NCI-H2196 (cell line): ENCODE data around the gene ERCC5.

Source experiments
- DNase-seq: peaks from one replicate; lab custom pipeline; 2025; ENCODE audit not compliant: unreplicated experiment; lab: John Stamatoyannopoulos, UW

ERCC5 gene

GRCh38 chr13:102839462-102839861 is 6.4 kb upstream of the ERCC5 start:
- DNase-seq, result no peak

- no peak for DNase-seq
Observed at GRCh38 chr13:102845289-102845629, 573 bp upstream of the ERCC5 start.

- no peak for DNase-seq
Observed at GRCh38 chr13:102846261-102847015, 606 bp downstream of the ERCC5 start.

GRCh38 chr13:102847272-102848234 is 1.7 kb downstream of the ERCC5 start:
- DNase-seq, result peak; percentile 4

GRCh38 chr13:102848956-102849355 is 3.1 kb downstream of the ERCC5 start:
- no peak for DNase-seq

GRCh38 chr13:102852556-102852955 is 6.7 kb downstream of the ERCC5 start:
- no peak for DNase-seq

GRCh38 chr13:102854675-102855074 is 8.8 kb downstream of the ERCC5 start:
- DNase-seq, result no peak

GRCh38 chr13:102856557-102856956 is 10.7 kb downstream of the ERCC5 start:
- DNase-seq, result no peak

GRCh38 chr13:102862624-102863210 is 16.9 kb downstream of the ERCC5 start:
- no peak for DNase-seq

GRCh38 chr13:102863590-102863989 is 17.8 kb downstream of the ERCC5 start:
- DNase-seq, result no peak

GRCh38 chr13:102868366-102868936 is 22.6 kb downstream of the ERCC5 start:
- DNase-seq, result no peak

GRCh38 chr13:102869948-102870676 is 24.3 kb downstream of the ERCC5 start:
- DNase-seq, result no peak

GRCh38 chr13:102870677-102871415 is 25.0 kb downstream of the ERCC5 start:
- DNase-seq, result peak; percentile 35

- no peak for DNase-seq
Observed at GRCh38 chr13:102872131-102872530, 26.3 kb downstream of the ERCC5 start.

GRCh38 chr13:102872531-102872930 is 26.7 kb downstream of the ERCC5 start:
- no peak for DNase-seq

- DNase-seq, result no peak
Observed at GRCh38 chr13:102873653-102874052, 27.8 kb downstream of the ERCC5 start.

GRCh38 chr13:102875256-102875655 is 29.4 kb downstream of the ERCC5 start:
- no peak for DNase-seq

GRCh38 chr13:102877303-102877702 is 31.5 kb downstream of the ERCC5 start:
- no peak for DNase-seq

GRCh38 chr13:102878481-102878880 is 32.6 kb downstream of the ERCC5 start:
- no peak for DNase-seq
